Measurements from ENCODE around the gene INPP5D. TPM values are rescaled to one million over a fixed set of nuclear protein-coding genes. Genes with fewer than 3 reads are reported as not detected.

Gene INPP5D
- total RNA-seq, 4 donors from 2014 or later: 7.8 to 40.4 (median 26.1) TPM

DNA sequence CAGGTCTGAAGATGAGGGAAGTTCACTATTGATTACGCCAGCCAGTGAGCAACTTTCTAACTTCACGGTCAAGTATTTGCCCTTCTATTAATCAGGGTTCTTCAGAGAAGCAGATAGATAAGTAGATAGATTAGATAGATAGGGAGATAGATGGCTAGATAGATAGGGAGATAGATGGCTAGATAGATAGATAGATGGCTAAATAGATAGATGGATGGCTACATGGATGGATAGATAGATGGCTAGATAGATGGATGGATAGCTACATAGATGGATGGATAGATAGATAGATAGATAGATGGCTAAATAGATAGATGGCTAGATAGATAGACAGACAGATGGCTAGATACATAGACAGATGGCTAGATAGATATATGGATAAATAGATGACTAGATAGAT lies 4.8 kb upstream of the INPP5D start:
- Histone ChIP-seq H3K27ac (no peak overlapping the region), H3K4me3 (no peak overlapping the region), H3K4me1 (peaks cover 0 to 13% (median 6%) of the 10 kb centered on the region in 4 donors), H3K36me3 (no peaks in the 10 kb centered on the region), H3K27me3 (no peaks in the 10 kb centered on the region), H3K9me3 (no peaks in the 10 kb centered on the region)
- TF ChIP-seq POLR2A (IDR thresholded peaks at IDR 0.05) (no peak), EP300 (IDR thresholded peaks at IDR 0.05; ENCODE audit: low read depth) (no peak), POLR2AphosphoS5 (IDR thresholded peaks at IDR 0.05) (no peak)
- TF ChIP-seq, protein P1, sequence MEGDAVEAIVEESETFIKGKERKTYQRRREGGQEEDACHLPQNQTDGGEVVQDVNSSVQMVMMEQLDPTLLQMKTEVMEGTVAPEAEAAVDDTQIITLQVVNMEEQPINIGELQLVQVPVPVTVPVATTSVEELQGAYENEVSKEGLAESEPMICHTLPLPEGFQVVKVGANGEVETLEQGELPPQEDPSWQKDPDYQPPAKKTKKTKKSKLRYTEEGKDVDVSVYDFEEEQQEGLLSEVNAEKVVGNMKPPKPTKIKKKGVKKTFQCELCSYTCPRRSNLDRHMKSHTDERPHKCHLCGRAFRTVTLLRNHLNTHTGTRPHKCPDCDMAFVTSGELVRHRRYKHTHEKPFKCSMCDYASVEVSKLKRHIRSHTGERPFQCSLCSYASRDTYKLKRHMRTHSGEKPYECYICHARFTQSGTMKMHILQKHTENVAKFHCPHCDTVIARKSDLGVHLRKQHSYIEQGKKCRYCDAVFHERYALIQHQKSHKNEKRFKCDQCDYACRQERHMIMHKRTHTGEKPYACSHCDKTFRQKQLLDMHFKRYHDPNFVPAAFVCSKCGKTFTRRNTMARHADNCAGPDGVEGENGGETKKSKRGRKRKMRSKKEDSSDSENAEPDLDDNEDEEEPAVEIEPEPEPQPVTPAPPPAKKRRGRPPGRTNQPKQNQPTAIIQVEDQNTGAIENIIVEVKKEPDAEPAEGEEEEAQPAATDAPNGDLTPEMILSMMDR (IDR thresholded peaks at IDR 0.05): no peak
- intact Hi-C loops (cut with DNase I; ENCODE audit: low total_unique reads) (no loop called here), in situ Hi-C loops (cut with MboI; ENCODE audit: low pct_ligation_motif_present in 1 of 4, low pct_unique_long_range_greater_than_20kb in 1 of 4, low sequenced_read_pairs in 3 of 4) (loop anchor here in 1 of 4 donors (10.0 kb wide), 1 partner anchor 201 kb away; no protein-coding TSS in a partner anchor)
- no peak for DNase-seq
- WGBS, 2 donors (ENCODE audit: low coverage in 1 of 2): 93 to 100% methylated on average over 2 of the region's 2 CpGs

DNA sequence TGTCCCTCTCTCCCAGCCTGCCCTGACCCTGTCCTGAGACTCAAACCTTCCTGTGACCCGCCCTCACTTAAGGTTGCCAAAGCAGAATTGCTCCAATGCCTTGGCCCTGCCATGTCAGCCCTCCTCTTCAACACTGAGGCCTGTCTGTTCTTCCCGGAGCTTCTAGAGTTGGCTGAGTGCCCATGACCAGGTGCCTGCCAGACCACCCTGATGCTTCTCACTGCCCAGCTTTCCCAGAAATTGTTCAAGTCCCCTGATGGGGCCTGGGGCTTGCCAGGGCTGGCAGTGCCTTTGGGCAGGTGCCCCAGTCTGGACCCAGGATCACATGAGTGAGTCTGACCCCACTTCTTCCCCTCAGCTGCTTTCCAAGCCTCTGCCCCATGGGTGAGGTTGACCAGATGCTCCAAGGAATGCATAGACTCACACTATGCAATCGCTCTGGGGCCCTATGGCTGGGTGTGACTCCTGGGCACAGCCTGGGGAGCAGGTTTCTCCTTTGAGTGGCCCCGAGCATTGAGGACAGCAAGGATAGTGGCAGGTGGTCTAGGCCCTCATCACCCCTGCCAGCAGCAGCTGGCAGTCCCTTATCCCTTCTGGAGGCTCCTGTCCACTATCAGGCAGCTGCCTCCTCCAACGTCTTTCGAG lies 3.1 kb upstream of the INPP5D start:
- intact Hi-C loops (cut with DNase I; ENCODE audit: low total_unique reads): no loop called here
- H3K27me3 ChIP-seq: no peaks in the 10 kb centered on the region

DNA sequence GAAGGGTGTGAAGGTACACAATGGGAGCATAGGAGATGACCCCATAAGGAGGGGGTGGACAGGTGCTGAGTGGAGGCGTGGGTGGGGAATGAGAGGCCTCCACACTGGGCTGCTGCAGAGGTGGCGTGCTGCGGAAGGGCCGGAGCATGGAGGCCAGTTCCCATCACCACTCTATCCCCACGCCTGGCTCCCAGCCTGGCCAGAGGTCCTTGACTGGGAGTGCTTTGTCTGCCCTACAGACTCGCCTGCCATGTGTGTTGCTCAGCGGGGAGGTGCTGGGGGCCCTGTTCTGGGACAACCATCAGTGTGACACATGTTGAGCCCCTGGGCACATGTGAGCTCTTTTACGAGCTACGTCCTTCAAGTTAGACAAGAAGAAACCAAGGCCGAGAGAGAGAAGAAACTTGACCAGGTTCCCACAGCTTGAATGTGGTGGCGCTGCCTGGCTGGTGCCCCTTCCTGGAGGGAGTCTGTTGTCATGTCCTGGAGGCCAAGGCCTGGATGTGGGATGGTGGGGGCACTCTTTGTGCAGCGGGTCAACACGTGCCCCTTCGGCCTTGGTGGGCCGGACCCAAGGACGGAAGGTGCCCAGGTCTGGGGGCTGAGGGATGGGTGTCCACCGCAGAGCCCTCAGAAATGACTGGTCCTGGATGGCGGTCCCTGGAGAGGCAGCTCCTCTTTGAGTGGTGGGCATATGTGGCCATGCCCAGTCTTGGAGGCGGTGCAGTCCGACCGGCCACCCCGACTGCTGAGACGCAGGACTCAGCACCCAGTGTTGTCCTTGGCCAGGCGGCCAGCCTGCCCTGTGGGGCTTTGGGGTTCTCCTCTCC lies 1.2 kb upstream of the INPP5D start:
- H3K4me1 ChIP-seq: peaks cover 0 to 32% (median 9%) of the 10 kb centered on the region in 4 donors
- no peaks in the 10 kb centered on the region for H3K27me3 ChIP-seq
- TF ChIP-seq EP300 (IDR thresholded peaks at IDR 0.05; ENCODE audit: low read depth) (no peak), POLR2A (IDR thresholded peaks at IDR 0.05) (no peak), POLR2AphosphoS5 (IDR thresholded peaks at IDR 0.05) (no peak)
- TF ChIP-seq, protein P1 (IDR thresholded peaks at IDR 0.05): no peak
- peak overlapping the region; percentile 71 to 85 (median 82) for H3K27ac ChIP-seq
- 93% methylated on average over 24 of the region's 24 CpGs; no CpG with 5 or more reads in 1 of the 2 donors for WGBS, 2 donors (ENCODE audit: low coverage in 1 of 2)
- in situ Hi-C loops (cut with MboI; ENCODE audit: low pct_ligation_motif_present in 1 of 4, low pct_unique_long_range_greater_than_20kb in 1 of 4, low sequenced_read_pairs in 3 of 4): loop anchor here in 1 of 4 donors (10.0 kb wide), 1 partner anchor 204 kb away; no protein-coding TSS in a partner anchor
- no peaks in the 10 kb centered on the region for H3K9me3 ChIP-seq
- H3K36me3 ChIP-seq: no peaks in the 10 kb centered on the region
- intact Hi-C loops (cut with DNase I; ENCODE audit: low total_unique reads): no loop called here
- no peak for DNase-seq
- H3K4me3 ChIP-seq: no peak overlapping the region

More for the DNA sequence above, 3.1 kb upstream of the INPP5D start:
- Histone ChIP-seq H3K4me1 (peaks cover 0 to 18% (median 6%) of the 10 kb centered on the region in 4 donors), H3K9me3 (no peaks in the 10 kb centered on the region), H3K36me3 (no peaks in the 10 kb centered on the region), H3K27ac (no peak overlapping the region), H3K4me3 (no peak overlapping the region)
- no peak for DNase-seq
- 89% methylated on average over 6 of the region's 6 CpGs; no CpG with 5 or more reads in 1 of the 2 donors for WGBS, 2 donors (ENCODE audit: low coverage in 1 of 2)
- TF ChIP-seq POLR2A (IDR thresholded peaks at IDR 0.05) (no peak), EP300 (IDR thresholded peaks at IDR 0.05; ENCODE audit: low read depth) (no peak), POLR2AphosphoS5 (IDR thresholded peaks at IDR 0.05) (no peak)
- TF ChIP-seq, protein P1 (IDR thresholded peaks at IDR 0.05): no peak
- in situ Hi-C loops (cut with MboI; ENCODE audit: low pct_ligation_motif_present in 1 of 4, low pct_unique_long_range_greater_than_20kb in 1 of 4, low sequenced_read_pairs in 3 of 4): loop anchor here in 1 of 4 donors (10.0 kb wide), 1 partner anchor 202 kb away; no protein-coding TSS in a partner anchor

DNA sequence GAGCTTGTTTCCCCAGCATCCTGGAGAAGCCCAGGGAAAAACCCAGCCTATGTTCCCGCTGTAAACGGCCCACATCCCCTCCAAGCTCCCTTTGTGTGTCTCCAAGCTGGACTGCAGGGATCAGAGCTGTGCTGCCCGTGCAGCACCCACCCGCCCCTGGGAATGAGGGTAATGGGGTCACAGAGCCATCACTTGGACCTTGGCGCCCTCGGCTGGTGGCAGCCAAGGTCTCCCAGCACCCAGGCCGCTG lies 670 bp upstream of the INPP5D start:
- Histone ChIP-seq H3K4me3 (peak overlapping the region in 1 of 4 donors; percentile 56), H3K9me3 (no peaks in the 10 kb centered on the region), H3K27me3 (no peaks in the 10 kb centered on the region), H3K36me3 (no peaks in the 10 kb centered on the region), H3K27ac (peak overlapping the region; percentile 71 to 85 (median 82)), H3K4me1 (peaks cover 0 to 33% (median 9%) of the 10 kb centered on the region in 4 donors)
- in situ Hi-C loops (cut with MboI; ENCODE audit: low pct_ligation_motif_present in 1 of 4, low pct_unique_long_range_greater_than_20kb in 1 of 4, low sequenced_read_pairs in 3 of 4): loop anchor here in 1 of 4 donors (10.0 kb wide), 1 partner anchor 205 kb away; no protein-coding TSS in a partner anchor
- 74% methylated on average over 7 of the region's 7 CpGs; no CpG with 5 or more reads in 1 of the 2 donors for WGBS, 2 donors (ENCODE audit: low coverage in 1 of 2)
- DNase-seq: no peak
- intact Hi-C loops (cut with DNase I; ENCODE audit: low total_unique reads): no loop called here
- TF ChIP-seq POLR2AphosphoS5 (IDR thresholded peaks at IDR 0.05) (no peak), POLR2A (IDR thresholded peaks at IDR 0.05) (no peak), EP300 (IDR thresholded peaks at IDR 0.05; ENCODE audit: low read depth) (no peak)
- TF ChIP-seq, protein P1 (IDR thresholded peaks at IDR 0.05): no peak

Data from transverse colon (tissue), 4 donors.